Measurements from ENCODE around the gene LARGE1.

DNA sequence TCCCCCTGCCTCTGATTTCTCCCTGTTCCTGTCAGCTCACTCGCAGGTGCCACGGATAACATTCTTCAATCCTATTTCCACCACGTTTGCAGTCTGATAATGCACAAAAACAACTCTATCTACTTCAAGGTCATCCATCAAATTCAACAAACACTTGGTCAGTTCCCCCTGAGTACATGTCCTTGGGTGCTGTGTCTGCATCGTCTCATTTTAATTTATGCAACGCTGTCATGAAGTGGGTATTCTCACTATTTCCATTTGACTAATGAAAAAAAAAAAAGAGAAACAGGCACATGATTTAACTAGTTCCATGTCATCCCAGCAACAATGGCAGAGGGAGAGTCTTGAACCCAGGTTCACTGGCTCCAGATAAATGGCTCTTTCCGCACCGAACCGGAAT lies 262.6 kb downstream of the LARGE1 start:
- TF ChIP-seq, protein P1, sequence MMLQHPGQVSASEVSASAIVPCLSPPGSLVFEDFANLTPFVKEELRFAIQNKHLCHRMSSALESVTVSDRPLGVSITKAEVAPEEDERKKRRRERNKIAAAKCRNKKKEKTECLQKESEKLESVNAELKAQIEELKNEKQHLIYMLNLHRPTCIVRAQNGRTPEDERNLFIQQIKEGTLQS (IDR thresholded peaks at IDR 0.05; ENCODE audit: insufficient read depth, low read depth, low read length) = no peak
- TF ChIP-seq GABPA (IDR thresholded peaks at IDR 0.05; ENCODE audit: borderline replicate concordance, insufficient read depth, low read length) (no peak), POLR2A (IDR thresholded peaks at IDR 0.05; ENCODE audit: control extremely low read depth in 1 of 2, low read depth in 2 of 2, low read length in 2 of 2) (no peak), TCF12 (IDR thresholded peaks at IDR 0.05; ENCODE audit: low read depth, low read length) (no peak), EP300 (IDR thresholded peaks at IDR 0.05; ENCODE audit: borderline replicate concordance in 1 of 2, low read depth in 2 of 2, low read length in 2 of 2) (no peak)
- TF ChIP-seq, protein P2, sequence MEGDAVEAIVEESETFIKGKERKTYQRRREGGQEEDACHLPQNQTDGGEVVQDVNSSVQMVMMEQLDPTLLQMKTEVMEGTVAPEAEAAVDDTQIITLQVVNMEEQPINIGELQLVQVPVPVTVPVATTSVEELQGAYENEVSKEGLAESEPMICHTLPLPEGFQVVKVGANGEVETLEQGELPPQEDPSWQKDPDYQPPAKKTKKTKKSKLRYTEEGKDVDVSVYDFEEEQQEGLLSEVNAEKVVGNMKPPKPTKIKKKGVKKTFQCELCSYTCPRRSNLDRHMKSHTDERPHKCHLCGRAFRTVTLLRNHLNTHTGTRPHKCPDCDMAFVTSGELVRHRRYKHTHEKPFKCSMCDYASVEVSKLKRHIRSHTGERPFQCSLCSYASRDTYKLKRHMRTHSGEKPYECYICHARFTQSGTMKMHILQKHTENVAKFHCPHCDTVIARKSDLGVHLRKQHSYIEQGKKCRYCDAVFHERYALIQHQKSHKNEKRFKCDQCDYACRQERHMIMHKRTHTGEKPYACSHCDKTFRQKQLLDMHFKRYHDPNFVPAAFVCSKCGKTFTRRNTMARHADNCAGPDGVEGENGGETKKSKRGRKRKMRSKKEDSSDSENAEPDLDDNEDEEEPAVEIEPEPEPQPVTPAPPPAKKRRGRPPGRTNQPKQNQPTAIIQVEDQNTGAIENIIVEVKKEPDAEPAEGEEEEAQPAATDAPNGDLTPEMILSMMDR (IDR thresholded peaks at IDR 0.05; ENCODE audit: control extremely low read depth in 1 of 3, insufficient read depth in 1 of 3, low read depth in 1 of 3, low read length in 3 of 3) = no peak
